ENCODE results near the gene SYTL3.
"Not testable (repeated sequence)": the region's sequence is repeated elsewhere in the genome, so short reads cannot be mapped to it uniquely, and the experiment has no call there.

The SYTL3 gene

DNA sequence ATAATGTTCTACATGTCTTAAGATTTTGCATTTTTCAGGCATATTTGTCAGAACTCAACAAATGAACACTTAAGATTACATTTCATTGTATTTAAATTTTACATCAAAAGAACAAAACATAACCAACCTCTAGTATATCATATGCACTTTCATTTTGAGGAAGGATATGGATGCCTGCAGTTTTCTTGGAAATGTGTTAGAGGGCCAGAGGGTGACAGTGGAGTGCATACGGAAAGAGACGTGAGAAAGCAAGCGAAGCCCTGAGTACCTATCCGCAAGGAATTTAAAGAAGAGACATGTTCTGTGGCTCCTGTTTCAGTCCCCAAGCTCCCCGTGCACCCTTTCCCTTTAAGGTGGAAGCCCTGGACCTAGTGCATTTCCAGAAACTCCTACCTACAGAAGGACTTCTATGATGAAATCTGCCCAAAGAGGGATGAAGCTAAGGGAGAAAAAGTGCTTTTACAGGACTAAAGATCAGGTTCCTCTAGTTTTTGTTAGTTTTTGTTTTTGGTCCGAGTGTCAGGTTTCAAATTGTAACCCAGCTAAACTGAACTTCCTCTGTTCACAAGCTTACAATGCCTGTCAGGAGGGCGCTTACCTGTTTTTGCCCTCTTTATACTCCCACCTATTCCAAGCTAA is 130.5 kb downstream of the SYTL3 start:
- no peak for DNase-seq

- no peak for DNase-seq
Observed at GRCh38 chr6:158780988-158781691, 131.3 kb downstream of the SYTL3 start.

DNA sequence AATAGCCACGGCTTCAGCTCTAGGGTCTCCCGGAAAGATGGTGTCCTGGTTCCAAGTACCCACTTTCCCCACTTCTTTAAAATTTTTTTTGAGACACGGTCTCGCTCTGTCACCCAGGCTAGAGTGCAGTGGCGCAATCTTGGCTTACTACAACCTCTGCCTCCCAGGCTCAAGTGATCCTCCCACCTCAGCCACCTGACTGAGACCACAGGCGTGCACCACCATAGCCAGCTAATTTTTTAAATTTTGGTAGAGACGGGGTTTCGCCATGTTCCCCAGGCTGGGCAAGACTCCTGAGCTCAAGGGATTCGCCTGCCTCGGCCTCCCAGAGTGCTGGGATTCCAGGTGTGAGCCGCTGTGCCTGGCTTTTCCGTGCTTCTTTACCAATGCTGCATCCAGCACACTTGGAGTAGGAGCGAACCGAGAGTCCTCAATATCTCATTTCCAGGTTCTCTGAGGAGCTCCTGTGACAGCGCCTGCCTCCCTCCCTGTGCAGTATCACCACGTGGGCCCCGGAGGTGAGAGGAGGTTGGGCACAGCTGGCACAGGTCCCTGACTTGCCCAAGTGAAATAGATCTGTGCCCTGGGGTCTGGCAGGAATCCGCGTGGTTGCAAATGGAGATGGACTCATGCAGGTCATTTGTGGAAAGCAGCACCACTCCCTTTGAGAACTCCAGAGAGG is 132.0 kb downstream of the SYTL3 start:
- no peak for DNase-seq

DNA sequence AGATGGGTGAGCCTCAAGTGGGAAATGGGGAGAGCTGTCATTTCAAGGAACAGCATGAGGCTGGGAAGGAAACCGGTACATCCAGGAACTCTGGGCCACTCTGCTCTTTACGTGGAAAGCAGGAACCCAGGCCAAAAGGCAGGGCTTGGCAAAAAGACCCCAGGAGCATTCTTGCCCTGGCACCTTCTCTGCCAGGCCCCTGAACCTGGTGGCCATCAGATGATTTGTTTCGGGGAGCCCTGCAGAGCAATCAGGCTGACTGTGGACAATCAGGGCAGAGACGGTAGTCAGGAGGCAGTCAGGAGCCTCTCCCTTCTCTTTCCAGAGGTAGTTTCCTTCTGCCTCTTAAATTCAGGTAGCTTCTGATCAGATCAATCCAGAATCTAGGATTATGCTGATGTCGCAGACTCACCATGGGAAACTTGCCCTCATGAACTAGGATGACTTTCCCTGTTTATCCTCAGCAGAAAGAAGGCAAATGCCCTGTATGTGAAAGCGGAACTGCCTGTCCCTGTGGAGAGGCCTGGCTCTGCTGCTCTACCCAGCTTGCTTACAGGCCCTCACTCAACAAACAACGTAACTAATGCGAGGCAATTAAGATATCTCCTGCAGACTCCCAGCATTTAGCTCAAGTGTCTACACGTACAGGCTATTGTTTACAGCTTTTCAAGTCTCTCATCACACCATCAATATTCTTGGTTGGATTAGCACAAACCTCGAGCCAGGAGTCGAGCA is 132.7 kb downstream of the SYTL3 start:
- DNase-seq = no peak

DNA sequence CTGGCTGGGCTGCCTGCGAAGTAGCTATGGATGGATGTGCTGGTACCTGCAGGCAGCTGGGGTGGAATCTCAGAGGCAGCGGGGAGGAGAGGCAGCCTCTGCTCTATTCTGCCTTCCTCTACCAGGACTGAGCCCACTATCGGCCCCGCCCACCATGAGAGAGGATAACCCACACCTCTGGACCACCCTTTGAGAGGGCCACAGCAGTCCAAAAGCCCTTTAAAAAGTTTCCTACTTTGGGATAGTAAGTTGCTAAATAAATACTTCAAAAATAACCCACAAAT is 133.3 kb downstream of the SYTL3 start:
- DNase-seq = no peak

DNA sequence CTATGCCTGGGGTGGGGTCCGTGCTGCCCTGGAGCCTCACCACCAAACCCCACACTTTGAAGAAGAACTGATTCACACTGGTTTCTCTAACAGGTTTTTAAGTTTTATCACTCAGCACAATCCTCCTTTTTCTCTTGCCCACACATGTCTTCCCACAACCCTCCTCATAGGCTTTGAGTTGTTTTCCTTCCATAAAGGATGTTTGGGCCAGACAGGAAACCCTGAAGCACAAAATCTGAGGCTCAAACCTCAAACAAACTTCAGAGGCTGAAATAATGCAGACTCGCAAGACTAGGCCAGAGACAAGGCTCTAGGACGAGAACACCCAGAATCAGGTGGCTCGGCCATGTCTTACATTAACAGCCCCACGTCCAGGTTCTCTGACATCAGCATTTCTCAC is 134.0 kb downstream of the SYTL3 start:
- no peak for DNase-seq

DNA sequence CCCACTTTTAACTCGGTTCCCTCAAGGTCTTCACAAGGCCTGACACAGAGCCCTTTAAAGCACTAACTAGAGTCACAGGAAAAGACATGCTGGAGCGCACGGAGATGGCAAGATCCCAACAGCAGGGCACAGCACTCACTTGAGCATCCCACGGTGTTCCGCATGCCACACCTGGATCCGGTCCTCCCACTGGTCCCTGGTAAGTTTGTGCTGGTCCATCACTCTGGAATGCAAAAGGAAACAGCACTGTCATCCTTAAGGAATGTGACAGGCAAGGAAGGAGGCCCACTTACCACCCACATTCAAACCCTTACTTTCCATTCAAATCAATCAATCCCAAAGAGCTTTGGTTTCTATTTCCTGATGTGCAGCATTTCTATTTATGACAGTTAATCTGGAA is 134.7 kb downstream of the SYTL3 start:
- no peak for DNase-seq

GRCh38 chr6:158785036-158785435 is 135.2 kb downstream of the SYTL3 start:
- DNase-seq = no peak

- no peak for DNase-seq
Observed at GRCh38 chr6:158786645-158787304, 136.9 kb downstream of the SYTL3 start.

DNA sequence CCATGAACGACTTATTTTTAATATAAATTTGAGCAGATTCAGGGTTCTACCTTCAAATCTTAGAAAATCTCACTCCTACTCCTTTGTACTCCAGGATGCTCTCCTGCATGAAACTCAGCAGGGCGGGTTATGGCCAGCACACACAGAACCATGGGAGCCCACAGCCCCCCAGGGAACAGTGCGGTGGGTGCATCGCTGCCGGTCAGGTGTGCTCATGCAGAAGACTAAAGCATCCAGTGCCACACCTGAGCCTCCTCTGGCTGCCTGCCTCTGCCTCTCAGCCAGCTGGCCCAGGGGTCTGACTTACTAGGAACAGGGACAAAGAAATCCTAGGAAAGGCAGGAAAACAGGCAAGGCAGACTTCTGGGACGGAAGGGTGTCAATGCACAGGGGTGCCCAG is 137.5 kb downstream of the SYTL3 start:
- no peak for DNase-seq

GRCh38 chr6:158789115-158789917 is 139.5 kb downstream of the SYTL3 start:
- DNase-seq = no peak

GRCh38 chr6:158791274-158791855 is 141.5 kb downstream of the SYTL3 start:
- no peak for DNase-seq

- not testable (repeated sequence) for DNase-seq
Observed at GRCh38 chr6:158792505-158792904, 142.7 kb downstream of the SYTL3 start.

DNA sequence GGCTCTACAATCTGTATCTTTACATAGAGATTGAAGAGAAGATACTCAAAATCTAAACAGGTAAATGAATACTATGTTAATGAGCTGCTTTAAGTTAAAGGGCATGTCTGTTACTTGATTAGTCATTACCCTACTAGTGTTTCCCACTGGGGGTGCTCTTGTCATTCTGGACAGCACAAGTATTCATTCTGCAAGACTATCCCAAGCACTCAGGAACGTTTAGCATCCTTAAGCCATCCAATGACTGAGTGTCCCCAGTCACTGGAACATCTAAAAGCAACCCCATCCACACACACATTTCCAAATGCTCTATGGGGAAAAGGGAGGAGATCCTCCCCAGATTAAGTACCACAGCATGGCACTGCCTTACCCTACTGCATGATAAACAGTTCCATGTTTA is 143.6 kb downstream of the SYTL3 start:
- peak; percentile 18 for DNase-seq

DNA sequence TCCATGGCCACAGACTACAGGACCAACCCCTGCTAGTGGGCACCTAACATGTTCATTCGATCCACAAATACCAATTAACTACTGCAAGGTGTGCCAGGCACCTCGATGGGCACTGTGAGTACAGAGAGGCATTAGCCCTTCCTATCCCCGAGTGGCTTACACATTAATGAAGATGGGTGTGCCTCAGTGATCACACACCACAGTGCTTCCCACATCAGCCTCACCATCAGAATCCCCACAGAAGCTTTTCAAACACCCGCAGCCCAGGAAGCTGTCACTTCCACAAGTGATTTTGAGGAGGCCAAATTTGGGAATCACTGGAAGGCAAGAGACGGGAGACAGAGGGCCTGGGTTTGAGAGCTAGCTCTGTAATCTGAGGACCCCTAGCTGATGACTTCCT is 145.7 kb downstream of the SYTL3 start:
- DNase-seq = no peak

GRCh38 chr6:158796353-158796752 is 146.5 kb downstream of the SYTL3 start:
- DNase-seq = no peak

GRCh38 chr6:158797331-158798310 is 147.8 kb downstream of the SYTL3 start:
- no peak for DNase-seq

DNA sequence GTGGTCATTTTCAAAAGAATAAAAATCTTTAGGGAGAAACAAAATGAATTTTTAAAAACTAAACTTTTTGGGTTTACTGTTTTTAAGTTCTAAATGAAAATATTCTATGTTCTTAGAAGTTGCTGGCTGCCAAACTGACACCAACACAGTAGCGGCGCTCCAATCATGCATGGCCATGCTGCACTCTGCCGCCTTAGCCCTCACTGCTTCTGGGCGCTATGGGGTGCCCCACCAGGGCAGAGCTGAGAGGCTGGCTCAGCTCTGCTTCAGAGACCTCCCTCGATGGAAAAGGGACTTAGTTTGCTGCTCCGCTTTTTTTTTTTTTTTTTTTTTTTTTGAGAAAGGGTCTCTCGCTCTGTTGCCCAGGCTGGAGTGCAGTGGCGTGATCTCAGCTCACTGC is 148.5 kb downstream of the SYTL3 start:
- no peak for DNase-seq

DNA sequence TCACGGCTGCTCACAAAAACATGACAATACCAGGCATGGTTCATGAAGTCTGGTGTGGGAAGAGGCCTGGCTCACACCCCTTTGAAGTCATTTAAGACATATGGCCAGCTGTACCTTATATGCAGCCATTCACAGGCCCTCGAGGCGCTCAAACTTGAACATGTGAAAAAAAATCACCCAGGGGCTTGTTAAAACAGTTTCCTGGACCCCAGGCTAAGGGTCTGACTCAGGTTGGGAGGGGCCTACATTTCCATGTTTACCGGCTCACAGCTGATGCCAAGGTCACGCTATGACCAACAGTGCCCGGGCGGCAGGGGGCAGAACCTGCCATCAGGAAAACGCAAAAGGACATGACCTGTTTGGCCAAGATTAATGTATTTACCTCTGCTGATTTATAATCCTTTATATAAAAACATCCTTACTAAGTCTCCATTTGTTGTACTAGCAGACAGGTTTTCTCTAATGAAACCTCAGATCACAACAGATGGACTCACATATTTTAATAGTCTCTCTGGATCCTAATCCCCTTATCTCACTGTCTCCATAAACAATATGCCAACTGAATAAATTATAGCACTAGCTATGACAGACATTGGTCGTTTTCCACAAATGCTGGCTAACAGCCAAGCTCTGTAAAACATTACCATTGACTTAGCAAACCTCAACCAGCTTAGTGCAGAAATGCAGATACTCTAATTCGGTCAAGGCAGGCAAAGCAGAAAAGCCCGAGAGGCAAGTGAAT is 149.4 kb downstream of the SYTL3 start:
- peak; percentile 42 for DNase-seq

Measured in NCI-H748 treated with DMSO at 0.1 percent for 48 hours (cell line).